Measurements from ENCODE around the gene BRCA2. TPM values are rescaled to one million over a fixed set of nuclear protein-coding genes. Genes with fewer than 3 reads are reported as not detected.

Gene BRCA2
- total RNA-seq, 2 donors from 2014 or later, result 0.66 to 1.0 TPM

GRCh38 chr13:32428581-32429432 lies 113.5 kb downstream of the BRCA2 start:
- Histone ChIP-seq H3K27ac (peak overlapping the region; percentile 84 to 96 (median 90)), H3K27me3 (no peaks in the 10 kb centered on the region), H3K36me3 (replicated peaks in 1 of 2; ENCODE audit: insufficient read depth in 1 of 2, low read depth in 2 of 2) (no peaks in the 10 kb centered on the region), H3K4me3 (peak overlapping the region; percentile 74 to 75), H3K9me3 (no peaks in the 10 kb centered on the region), H3K4me1 (peaks cover 26% of the 10 kb centered on the region)
- intact Hi-C loops (cut with DNase I), result no loop called here
- no peak for TF ChIP-seq POLR2A (IDR thresholded peaks at IDR 0.05)
- no peak for TF ChIP-seq CTCF (IDR thresholded peaks at IDR 0.05)
- peak in 1 of 4 donors; percentile 26 for DNase-seq
- 37 to 51% methylated on average over 9 of the region's 9 CpGs for WGBS, 2 donors
- ATAC-seq, result no peak

DNA sequence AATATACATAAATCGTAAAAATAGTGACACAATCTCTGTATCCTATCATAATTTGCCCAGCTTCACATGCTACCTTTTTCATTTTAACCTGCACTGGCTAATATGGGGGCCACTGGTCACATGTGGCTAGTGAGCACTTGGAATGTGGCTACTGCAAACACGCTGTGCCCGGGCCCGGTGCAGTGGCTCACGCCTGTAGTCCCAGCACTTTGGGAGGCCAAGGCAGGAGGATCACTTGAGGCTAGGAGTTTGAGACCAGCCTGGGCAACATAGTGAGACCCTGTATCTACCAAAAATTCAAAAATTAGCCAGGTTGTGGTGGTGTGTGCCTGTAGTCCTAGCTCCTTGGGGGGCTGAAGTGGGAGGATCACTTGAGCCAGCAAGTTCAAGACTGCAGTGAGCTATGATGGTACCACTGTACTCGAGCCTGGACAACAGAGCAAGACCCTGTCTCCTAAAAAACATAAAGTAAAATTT lies 114.2 kb downstream of the BRCA2 start:
- 91 to 94% methylated on average over 6 of the region's 6 CpGs for WGBS, 2 donors
- no peak for TF ChIP-seq CTCF (IDR thresholded peaks at IDR 0.05)
- no peak for TF ChIP-seq POLR2A (IDR thresholded peaks at IDR 0.05)
- H3K36me3 ChIP-seq (replicated peaks in 1 of 2; ENCODE audit: insufficient read depth in 1 of 2, low read depth in 2 of 2), result no peaks in the 10 kb centered on the region
- intact Hi-C loops (cut with DNase I), result no loop called here
- no peak overlapping the region for H3K4me3 ChIP-seq
- H3K4me1 ChIP-seq, result peaks cover 26% of the 10 kb centered on the region
- ATAC-seq (no peak), DNase-seq (no peak)
- H3K27ac ChIP-seq, result peak overlapping the region in 3 of 4 donors; percentile 89 to 96 (median 91)
- no peaks in the 10 kb centered on the region for H3K9me3 ChIP-seq
- H3K27me3 ChIP-seq, result no peaks in the 10 kb centered on the region

GRCh38 chr13:32430018-32430747 lies 114.9 kb downstream of the BRCA2 start:
- TF ChIP-seq POLR2A (IDR thresholded peaks at IDR 0.05) (no peak), CTCF (IDR thresholded peaks at IDR 0.05) (no peak)
- WGBS, 2 donors, result 75 to 80% methylated on average over 6 of the region's 6 CpGs
- Histone ChIP-seq H3K36me3 (replicated peaks in 1 of 2; ENCODE audit: insufficient read depth in 1 of 2, low read depth in 2 of 2) (no peaks in the 10 kb centered on the region), H3K4me1 (peaks cover 23% of the 10 kb centered on the region), H3K9me3 (no peaks in the 10 kb centered on the region), H3K4me3 (no peak overlapping the region), H3K27ac (no peak overlapping the region), H3K27me3 (no peaks in the 10 kb centered on the region)
- intact Hi-C loops (cut with DNase I), result no loop called here
- DNase-seq (no peak), ATAC-seq (no peak)

GRCh38 chr13:32431361-32431760 lies 116.1 kb downstream of the BRCA2 start:
- H3K36me3 ChIP-seq (replicated peaks in 1 of 2; ENCODE audit: insufficient read depth in 1 of 2, low read depth in 2 of 2), result no peaks in the 10 kb centered on the region
- no peak for DNase-seq
- no peaks in the 10 kb centered on the region for H3K9me3 ChIP-seq
- no peak overlapping the region for H3K27ac ChIP-seq
- no peak for ATAC-seq
- intact Hi-C loops (cut with DNase I), result no loop called here
- 89 to 98% methylated on average over 5 of the region's 5 CpGs for WGBS, 2 donors
- no peaks in the 10 kb centered on the region for H3K27me3 ChIP-seq
- no peak overlapping the region for H3K4me3 ChIP-seq
- no peak for TF ChIP-seq CTCF (IDR thresholded peaks at IDR 0.05)
- no peak for TF ChIP-seq POLR2A (IDR thresholded peaks at IDR 0.05)
- peaks cover 12% of the 10 kb centered on the region for H3K4me1 ChIP-seq

All from body of pancreas (tissue), 4 donors.